Measurements from ENCODE around the gene FAM20A. TPM values are rescaled to one million over a fixed set of nuclear protein-coding genes. Genes with fewer than 3 reads are reported as not detected.

The FAM20A gene
- total RNA-seq, 1 donor from 2014 or later: 11.5 TPM

DNA sequence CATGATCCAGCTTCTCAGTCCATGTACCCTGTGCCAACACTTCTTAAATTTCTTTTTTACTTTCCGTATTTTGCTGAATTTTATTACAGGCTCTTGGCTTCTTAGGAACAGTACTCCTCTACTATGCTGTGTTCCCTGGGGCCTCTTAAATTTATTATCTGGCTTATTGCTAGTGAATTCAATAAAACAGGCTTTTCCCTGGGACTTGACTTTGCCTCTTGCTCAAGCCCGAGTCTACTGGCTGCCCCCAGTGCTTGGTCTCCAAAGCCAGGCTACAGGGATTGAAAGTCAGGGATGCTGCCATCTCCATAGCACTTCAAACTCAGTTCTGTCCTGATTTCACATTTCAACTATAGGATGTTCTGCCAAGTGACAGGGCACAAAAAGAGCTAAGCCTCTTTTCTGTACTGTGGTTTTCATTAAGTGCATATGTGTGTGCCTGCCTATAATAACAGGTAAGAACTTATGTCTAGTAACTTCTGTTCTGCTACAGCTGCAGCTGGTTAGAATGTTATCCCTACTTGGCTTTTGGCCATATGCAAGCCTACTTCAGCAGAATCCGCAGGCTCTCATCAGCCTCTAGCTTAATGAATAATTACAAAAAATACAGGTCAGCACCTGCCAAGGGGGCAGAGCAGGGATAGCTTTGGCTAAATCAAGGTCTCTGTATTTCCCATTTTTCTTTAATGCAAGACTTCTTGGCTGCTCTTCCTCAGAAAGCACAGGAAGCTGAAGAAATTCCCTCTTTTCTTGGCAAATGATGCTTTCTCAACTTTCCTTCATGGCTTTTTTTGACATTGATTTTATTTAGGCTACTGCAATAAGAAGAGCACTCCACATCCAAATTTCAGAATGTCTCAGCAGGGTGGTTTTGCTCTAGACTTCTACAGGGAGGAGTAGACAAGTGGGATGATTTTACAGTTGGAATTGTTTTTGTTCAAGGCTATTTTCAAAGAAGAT, 8.2 kb downstream of the FAM20A start:
- peaks cover 3% of the 10 kb centered on the region for H3K36me3 Mint-ChIP-seq
- H3K9me3 Mint-ChIP-seq: peaks cover 7% of the 10 kb centered on the region
- no peak overlapping the region for H3K4me3 Mint-ChIP-seq
- DNase-seq (ENCODE audit: extremely low spot score, unreplicated experiment): no peak
- TF ChIP-seq, protein P1, sequence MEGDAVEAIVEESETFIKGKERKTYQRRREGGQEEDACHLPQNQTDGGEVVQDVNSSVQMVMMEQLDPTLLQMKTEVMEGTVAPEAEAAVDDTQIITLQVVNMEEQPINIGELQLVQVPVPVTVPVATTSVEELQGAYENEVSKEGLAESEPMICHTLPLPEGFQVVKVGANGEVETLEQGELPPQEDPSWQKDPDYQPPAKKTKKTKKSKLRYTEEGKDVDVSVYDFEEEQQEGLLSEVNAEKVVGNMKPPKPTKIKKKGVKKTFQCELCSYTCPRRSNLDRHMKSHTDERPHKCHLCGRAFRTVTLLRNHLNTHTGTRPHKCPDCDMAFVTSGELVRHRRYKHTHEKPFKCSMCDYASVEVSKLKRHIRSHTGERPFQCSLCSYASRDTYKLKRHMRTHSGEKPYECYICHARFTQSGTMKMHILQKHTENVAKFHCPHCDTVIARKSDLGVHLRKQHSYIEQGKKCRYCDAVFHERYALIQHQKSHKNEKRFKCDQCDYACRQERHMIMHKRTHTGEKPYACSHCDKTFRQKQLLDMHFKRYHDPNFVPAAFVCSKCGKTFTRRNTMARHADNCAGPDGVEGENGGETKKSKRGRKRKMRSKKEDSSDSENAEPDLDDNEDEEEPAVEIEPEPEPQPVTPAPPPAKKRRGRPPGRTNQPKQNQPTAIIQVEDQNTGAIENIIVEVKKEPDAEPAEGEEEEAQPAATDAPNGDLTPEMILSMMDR (conservative IDR thresholded peaks at IDR 0.05): no peak
- H3K27me3 Mint-ChIP-seq: peaks cover 28% of the 10 kb centered on the region
- H3K27ac Mint-ChIP-seq: no peak overlapping the region
- H3K4me1 Mint-ChIP-seq (ENCODE audit: unreplicated experiment): peaks cover 10% of the 10 kb centered on the region

DNA sequence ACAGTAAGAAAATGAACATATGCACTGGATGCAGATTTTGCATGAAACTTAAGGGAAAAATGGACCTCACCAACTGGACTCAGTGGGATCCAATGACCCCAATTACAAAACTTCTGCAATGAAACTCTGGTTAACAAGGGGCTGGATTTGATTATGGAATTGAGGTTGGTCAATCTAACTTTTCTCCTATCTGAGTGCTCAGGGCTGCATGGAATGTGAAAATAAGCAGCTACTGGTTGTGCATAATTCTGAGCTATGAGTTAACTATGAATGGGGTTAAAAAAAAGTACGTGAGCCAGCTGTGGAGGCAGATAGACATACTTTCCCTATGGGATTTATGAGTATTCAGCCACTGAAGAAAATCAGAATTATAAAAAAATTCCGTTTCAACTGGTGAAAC, 9.2 kb downstream of the FAM20A start:
- Mint-ChIP-seq H3K4me3 (no peak overlapping the region), H3K27ac (no peak overlapping the region), H3K4me1 (ENCODE audit: unreplicated experiment) (peaks cover 10% of the 10 kb centered on the region), H3K27me3 (peaks cover 19% of the 10 kb centered on the region), H3K9me3 (peaks cover 10% of the 10 kb centered on the region), H3K36me3 (peaks cover 3% of the 10 kb centered on the region)
- DNase-seq (ENCODE audit: extremely low spot score, unreplicated experiment): no peak
- TF ChIP-seq, protein P1 (conservative IDR thresholded peaks at IDR 0.05): no peak

DNA sequence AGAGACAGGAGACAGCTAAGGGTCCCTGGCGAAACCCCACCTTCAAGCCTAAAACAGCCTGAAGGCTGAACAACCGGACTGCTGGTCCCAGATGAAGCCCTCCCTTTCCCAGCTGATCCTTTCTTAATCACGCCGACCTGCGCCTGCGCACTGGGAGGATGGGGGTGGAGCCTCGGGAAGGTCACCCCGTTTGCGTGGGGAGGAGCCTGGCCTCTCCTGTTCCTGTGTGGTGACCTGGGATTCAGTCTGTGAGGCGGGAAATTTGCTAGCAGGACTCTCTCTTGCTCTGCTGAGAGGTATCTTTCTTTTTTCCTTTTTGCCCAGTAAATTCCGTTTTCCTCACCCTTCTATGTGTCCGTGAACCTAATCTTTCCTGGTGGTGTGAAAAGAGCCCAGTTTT, 9.6 kb downstream of the FAM20A start:
- Mint-ChIP-seq H3K27me3 (peaks cover 17% of the 10 kb centered on the region), H3K9me3 (peaks cover 10% of the 10 kb centered on the region), H3K4me1 (ENCODE audit: unreplicated experiment) (peaks cover 10% of the 10 kb centered on the region), H3K27ac (no peak overlapping the region), H3K36me3 (peaks cover 3% of the 10 kb centered on the region), H3K4me3 (no peak overlapping the region)
- DNase-seq (ENCODE audit: extremely low spot score, unreplicated experiment): no peak
- TF ChIP-seq, protein P1 (conservative IDR thresholded peaks at IDR 0.05): no peak

DNA sequence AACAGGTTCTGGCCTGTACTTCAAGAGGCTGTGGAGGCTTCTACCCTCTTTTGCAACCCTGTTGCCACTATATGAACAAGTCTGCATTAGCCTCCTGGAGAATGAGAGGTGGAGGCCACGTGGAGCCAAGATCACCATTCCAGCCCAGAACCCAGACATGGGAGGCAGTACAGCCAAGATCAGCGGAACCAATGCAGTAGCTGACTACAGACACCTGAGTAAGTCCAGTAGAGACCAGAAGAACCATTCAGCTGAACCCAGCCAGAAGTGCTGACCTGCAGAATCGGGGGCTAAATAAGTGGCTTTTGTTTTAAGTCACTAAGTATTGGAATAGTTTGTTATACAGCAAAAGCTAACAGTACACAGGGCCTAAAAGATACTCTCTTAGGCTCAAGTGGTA, 12.1 kb downstream of the FAM20A start:
- Mint-ChIP-seq H3K9me3 (peaks cover 10% of the 10 kb centered on the region), H3K36me3 (peaks cover 3% of the 10 kb centered on the region), H3K27me3 (peaks cover 10% of the 10 kb centered on the region), H3K4me1 (ENCODE audit: unreplicated experiment) (peaks cover 17% of the 10 kb centered on the region), H3K27ac (no peak overlapping the region), H3K4me3 (no peak overlapping the region)
- no peak for DNase-seq (ENCODE audit: extremely low spot score, unreplicated experiment)
- TF ChIP-seq, protein P1 (conservative IDR thresholded peaks at IDR 0.05): no peak

DNA sequence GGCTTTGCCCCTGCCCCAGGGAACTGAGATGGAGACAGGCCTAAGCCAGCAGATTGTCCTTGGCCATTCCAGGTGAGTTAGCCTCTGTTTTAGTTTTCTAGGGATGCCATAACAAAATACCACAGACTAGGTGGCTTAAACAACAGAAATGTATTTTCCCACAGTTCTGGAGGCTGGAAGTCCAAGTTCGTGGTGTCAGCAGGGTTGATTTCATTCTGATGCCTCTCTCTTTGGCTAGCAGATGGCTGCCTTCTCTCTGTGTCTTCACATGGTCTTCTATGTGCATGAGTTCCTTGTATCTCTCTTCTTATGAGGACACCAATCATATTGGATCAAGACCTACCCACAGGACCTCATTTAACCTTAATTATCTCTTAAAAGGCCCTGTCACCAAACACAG, 12.8 kb downstream of the FAM20A start:
- Mint-ChIP-seq H3K27ac (no peak overlapping the region), H3K4me3 (no peak overlapping the region), H3K36me3 (no peaks in the 10 kb centered on the region), H3K27me3 (peaks cover 5% of the 10 kb centered on the region), H3K9me3 (peaks cover 10% of the 10 kb centered on the region), H3K4me1 (ENCODE audit: unreplicated experiment) (peaks cover 15% of the 10 kb centered on the region)
- DNase-seq (ENCODE audit: extremely low spot score, unreplicated experiment): no peak
- TF ChIP-seq, protein P1 (conservative IDR thresholded peaks at IDR 0.05): no peak
